ENCODE measurements around the gene CD300A.

CD300A gene

DNA sequence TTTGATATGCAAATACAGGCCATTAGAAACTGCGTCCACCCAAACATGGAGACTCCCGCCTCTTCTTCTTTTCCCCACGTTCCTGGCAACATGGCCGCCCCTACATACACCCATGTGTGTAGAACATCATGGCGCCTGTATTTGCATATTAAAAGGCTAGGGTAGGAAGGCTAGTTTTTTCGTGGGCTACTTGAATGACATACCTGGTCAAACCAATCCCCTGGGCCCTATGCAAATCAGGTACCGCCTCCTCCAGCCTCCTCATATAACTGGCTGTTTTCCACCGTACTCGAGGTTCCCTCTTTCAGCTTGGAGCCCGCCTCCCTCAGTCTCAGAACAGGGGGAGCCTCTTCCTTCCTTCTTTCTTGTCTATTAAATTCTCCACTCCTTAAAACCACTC, 65.7 kb downstream of the CD300A start:
- no peak overlapping the region for H3K9ac ChIP-seq (ENCODE audit: low read depth in 1 of 2, low read length in 2 of 2)
- H3K4me3 ChIP-seq (ENCODE audit: low read length in 2 of 2): peak overlapping the region in 1 of 2 donors; percentile 45
- H3K36me3 ChIP-seq (ENCODE audit: control insufficient read depth in 2 of 2, insufficient read depth in 2 of 2, low read length in 2 of 2): no peaks in the 10 kb centered on the region

More for the DNA sequence above, 65.7 kb downstream of the CD300A start:
- Histone ChIP-seq H3K27ac (ENCODE audit: low read depth in 2 of 2, low read length in 2 of 2) (peak overlapping the region; percentile 39 to 56), H3K4me1 (ENCODE audit: control insufficient read depth in 2 of 2, insufficient read depth in 2 of 2, low read length in 2 of 2) (no peaks in the 10 kb centered on the region), H3K9me3 (ENCODE audit: control insufficient read depth in 2 of 2, low read length in 2 of 2) (no peaks in the 10 kb centered on the region), H3K27me3 (ENCODE audit: control insufficient read depth in 2 of 2, insufficient read depth in 2 of 2, low read length in 2 of 2) (peaks cover 0 to 4% of the 10 kb centered on the region in 2 donors)
